ENCODE data around the gene MYO3B.

DNA sequence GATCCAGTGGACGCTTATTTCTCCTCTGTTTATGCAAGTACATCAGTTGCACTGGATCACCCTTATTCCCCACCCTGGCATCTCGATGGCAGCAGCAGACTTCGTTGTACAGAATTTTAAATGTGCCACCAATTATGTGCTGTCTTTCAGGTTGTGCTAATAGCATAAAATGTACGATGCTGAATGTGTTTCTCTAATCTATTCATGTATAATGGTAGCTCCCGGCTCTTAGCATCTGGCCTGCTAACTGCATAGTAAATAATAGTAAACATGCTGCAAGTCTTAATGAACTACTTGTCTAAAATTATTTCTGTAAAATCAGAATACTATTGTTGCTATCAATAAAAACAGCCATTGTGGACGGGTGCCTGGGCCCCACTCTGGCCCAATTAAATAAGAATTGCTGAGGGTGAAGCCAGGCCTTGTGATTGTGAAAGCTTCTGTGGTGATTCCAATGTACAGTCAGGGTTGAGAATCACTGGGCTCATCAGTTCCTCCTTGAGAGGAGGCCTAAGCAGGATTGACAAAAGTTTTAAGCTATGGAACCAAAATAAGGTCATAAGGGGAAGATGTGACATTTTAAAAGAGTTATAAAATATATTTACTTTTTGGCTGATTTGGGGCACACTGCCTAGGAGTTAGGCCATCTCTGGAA lies 14.4 kb upstream of the MYO3B start:
- TF ChIP-seq, protein P1, sequence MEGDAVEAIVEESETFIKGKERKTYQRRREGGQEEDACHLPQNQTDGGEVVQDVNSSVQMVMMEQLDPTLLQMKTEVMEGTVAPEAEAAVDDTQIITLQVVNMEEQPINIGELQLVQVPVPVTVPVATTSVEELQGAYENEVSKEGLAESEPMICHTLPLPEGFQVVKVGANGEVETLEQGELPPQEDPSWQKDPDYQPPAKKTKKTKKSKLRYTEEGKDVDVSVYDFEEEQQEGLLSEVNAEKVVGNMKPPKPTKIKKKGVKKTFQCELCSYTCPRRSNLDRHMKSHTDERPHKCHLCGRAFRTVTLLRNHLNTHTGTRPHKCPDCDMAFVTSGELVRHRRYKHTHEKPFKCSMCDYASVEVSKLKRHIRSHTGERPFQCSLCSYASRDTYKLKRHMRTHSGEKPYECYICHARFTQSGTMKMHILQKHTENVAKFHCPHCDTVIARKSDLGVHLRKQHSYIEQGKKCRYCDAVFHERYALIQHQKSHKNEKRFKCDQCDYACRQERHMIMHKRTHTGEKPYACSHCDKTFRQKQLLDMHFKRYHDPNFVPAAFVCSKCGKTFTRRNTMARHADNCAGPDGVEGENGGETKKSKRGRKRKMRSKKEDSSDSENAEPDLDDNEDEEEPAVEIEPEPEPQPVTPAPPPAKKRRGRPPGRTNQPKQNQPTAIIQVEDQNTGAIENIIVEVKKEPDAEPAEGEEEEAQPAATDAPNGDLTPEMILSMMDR (IDR thresholded peaks at IDR 0.05) = no peak
- TF ChIP-seq POLR2A (IDR thresholded peaks at IDR 0.05) = no peak

All from body of pancreas (tissue), 4 donors.